HepG2 (cell line): Measurements from ENCODE around the gene GSAP. TPM values are rescaled to one million over a fixed set of nuclear protein-coding genes. Genes with fewer than 3 reads are reported as not detected.

ENCODE experiments used
- ATAC-seq: fragments of 200-7000 bp; cut with Tn5 transposase; 3 replicates; pipeline ENCODE4 v1.9.1; 2020; ENCODE audit warnings: mild to moderate bottlenecking, moderate library complexity
- BruUV-seq: library from RNA; stranded (reverse); fragments of 400-500 nt; replicated peaks from 2 replicates; lab custom pipeline; 2021; lab: Mats Ljungman, UMichigan
- CTCF ChIA-PET: fragments of 300-600 bp; formaldehyde crosslinking; extraction: SDS; loops from one replicate; lab custom pipeline; 2021; ENCODE audit warnings: low total read pairs, inconsistent platforms, low intra/inter-chr PET ratio; lab: Yijun Ruan, JAX
- POLR2A ChIA-PET: fragments of 350-600 bp; sonication (Branson Sonifier 250); formaldehyde crosslinking; loops from one replicate; lab custom pipeline; 2020; ENCODE audit warnings: antibody characterized with exemption, inconsistent platforms; lab: Yijun Ruan, JAX
- DNase-seq: peaks from one replicate; pipeline ENCODE4 v3.0.0-alpha.2; 2015; ENCODE audit warnings: low spot score
- FAIRE-seq: peaks from 3 replicates; lab custom pipeline; 2011; peaks lifted over from hg19 to GRCh38; lab: Jason Lieb, UNC
- H2AFZ ChIP-seq: one replicate; pipeline ENCODE4 v1.6.1; 2011; ENCODE audit warnings: low read length, inconsistent platforms
- H3K27ac ChIP-seq: fragments of 300-600 bp; 3 replicates; pipeline ENCODE4 v1.8.0; 2011; ENCODE audit warnings: mixed run types, mild to moderate bottlenecking, mixed read lengths, low read length, inconsistent platforms; ENCODE audit not compliant: insufficient read depth; ENCODE audit errors: extremely low read length
- H3K27me3 ChIP-seq, 2 experiments: fragments of 200-600 bp in 1 of 2; 2 replicates in 1 of 2; 3 replicates in 1 of 2; pipeline versions ENCODE4 v1.6.0 to v1.8.0; 2011; ENCODE audit warnings: low read length in 2 of 2, mild to moderate bottlenecking in 2 of 2, moderate library complexity in 2 of 2, inconsistent platforms in 1 of 2; ENCODE audit not compliant: insufficient read depth in 2 of 2, control insufficient read depth in 1 of 2
- H3K36me3 ChIP-seq, 2 experiments: fragments of 200-600 bp in 1 of 2; replicated peaks in 1 of 2; 2 replicates in 1 of 2; 3 replicates in 1 of 2; pipeline versions ENCODE4 v1.5.1 to v1.8.0; 2011; ENCODE audit warnings: low read length in 2 of 2, inconsistent platforms in 1 of 2; ENCODE audit not compliant: insufficient read depth in 2 of 2, control insufficient read depth in 1 of 2
- H3K4me1 ChIP-seq: 2 replicates; pipeline ENCODE4 v1.5.1; 2012; ENCODE audit warnings: low read length, inconsistent platforms; ENCODE audit not compliant: insufficient read depth
- H3K4me2 ChIP-seq: 2 replicates; pipeline ENCODE4 v1.6.0; 2011; ENCODE audit warnings: low read depth, low read length, inconsistent platforms
- H3K4me3 ChIP-seq, 3 experiments: fragments of 200-600 bp in 1 of 3; sonication (generic), shearing (Covaris generic) in 1 of 3; replicated peaks in 1 of 3; 2 replicates each; pipeline ENCODE4 v1.5.1; 2011 to 2016; ENCODE audit warnings: low read length in 3 of 3, inconsistent platforms in 2 of 3, low read depth in 2 of 3, mild to moderate bottlenecking in 2 of 3, control low read depth in 1 of 3, mixed read lengths in 1 of 3; ENCODE audit not compliant: insufficient read depth in 1 of 3
- H3K79me2 ChIP-seq: one replicate; pipeline ENCODE4 v1.6.1; 2011; ENCODE audit warnings: low read length, inconsistent platforms; ENCODE audit not compliant: insufficient read depth
- H3K9ac ChIP-seq: 2 replicates; pipeline ENCODE4 v1.6.0; 2011; ENCODE audit warnings: mild to moderate bottlenecking, low read depth, low read length, inconsistent platforms; ENCODE audit not compliant: insufficient read depth
- H3K9me3 ChIP-seq: 2 replicates; pipeline ENCODE4 v1.5.1; 2012; ENCODE audit warnings: mild to moderate bottlenecking, low read length
- H4K20me1 ChIP-seq: 2 replicates; pipeline ENCODE4 v1.6.0; 2011; ENCODE audit warnings: inconsistent platforms, mild to moderate bottlenecking, low read length, moderate library complexity; ENCODE audit not compliant: insufficient read depth
- BRCA1 ChIP-seq: sonication (generic); formaldehyde crosslinking; IDR thresholded peaks from 2 replicates; pipeline ENCODE4 v1.4.0; 2020; ENCODE audit warnings: missing genetic modification reagents
- CEBPB ChIP-seq: IDR thresholded peaks from 2 replicates; pipeline ENCODE4 v1.6.1; 2011; ENCODE audit warnings: low read depth, low read length, improper control_type of control experiment, borderline replicate concordance
- FOSL2 ChIP-seq: sonication (generic); formaldehyde crosslinking; IDR thresholded peaks from 2 replicates; pipeline ENCODE4 v1.4.0; 2020; ENCODE audit warnings: missing genetic modification reagents
- FOXA1 ChIP-seq, 2 experiments: fragments of 450-650 bp in 1 of 2; sonication (generic) in 1 of 2; formaldehyde crosslinking in 1 of 2; IDR thresholded peaks; 2 replicates each; pipeline versions ENCODE4 v1.4.0 to v1.6.1; 2016 to 2020; ENCODE audit warnings: missing genetic modification reagents in 1 of 2
- FOXA3 ChIP-seq: IDR thresholded peaks from 2 replicates; pipeline ENCODE4 v1.6.1; 2016; ENCODE audit warnings: missing genetic modification reagents, missing compliant biosample characterization
- FOXP1 ChIP-seq, 2 experiments: fragments of 450-650 bp in 1 of 2; IDR thresholded peaks; 2 replicates each; pipeline ENCODE4 v1.6.1; 2017 to 2018; ENCODE audit warnings: antibody characterized with exemption in 1 of 2
- PPARG ChIP-seq: conservative IDR thresholded peaks from 2 replicates; pipeline ENCODE4 v1.6.1; 2016; ENCODE audit warnings: missing biosample characterization, missing genetic modification reagents
- SALL1 ChIP-seq: sonication (generic); formaldehyde crosslinking; IDR thresholded peaks from 2 replicates; pipeline ENCODE4 v1.8.0; 2022; ENCODE audit warnings: mild to moderate bottlenecking, missing genetic modification reagents
- XRCC5 ChIP-seq: fragments of 200-400 bp; formaldehyde crosslinking; optimal IDR thresholded peaks from 2 replicates; pipeline ENCODE3; 2017; ENCODE audit warnings: mild to moderate bottlenecking, low read length
- ZNF709 ChIP-seq: sonication (generic); formaldehyde crosslinking; IDR thresholded peaks from 2 replicates; pipeline ENCODE4 v1.5.0; 2020; ENCODE audit warnings: mild to moderate bottlenecking, missing genetic modification reagents
- ZNF737 ChIP-seq: sonication (generic); formaldehyde crosslinking; IDR thresholded peaks from 2 replicates; pipeline ENCODE4 v1.5.0; 2020; ENCODE audit warnings: missing genetic modification reagents, mild to moderate bottlenecking, borderline replicate concordance
- WGBS: methylation state at CpG from one replicate; pipeline ENCODE4 v1.1.6; 2017; ENCODE audit warnings: low lambda C conversion rate; 5-methylcytosine and 5-hydroxymethylcytosine counted together
- in situ Hi-C: cut with HindIII; loops from 2 replicates; pipeline ENCODE4 v1.10.0; 2017; ENCODE audit warnings: low pct_unique_long_range_greater_than_20kb; ENCODE audit not compliant: extremely low pct_ligation_motif_present
- intact Hi-C: fragments of 100-400 bp; cut with micrococcal nuclease; formaldehyde crosslinking; loops from one replicate; pipeline ENCODE4 v1.10.0; 2022; ENCODE audit not compliant: unreplicated experiment
- polyA plus RNA-seq, 8 experiments: library from polyadenylated mRNA; depleted of rRNA in 3 of 8; stranded (reverse) in 7 of 8; unstranded in 1 of 8; fragments of >200 nt; fragmentation: Illumina TruSeq in 4 of 8; extraction: Trizol in 4 of 8; gene quantifications; 2 replicates each; pipeline versions ENCODE4 v1.2.1 to v1.2.3, GENCODE V29; 2011 to 2016; ENCODE audit warnings: low read depth in 4 of 8, missing spikeins in 1 of 8, mixed read lengths in 1 of 8; ENCODE audit not compliant: insufficient read depth in 1 of 8
- total RNA-seq, 5 experiments: library from RNA; depleted of rRNA; stranded (reverse); fragments of >200 nt; fragmentation: Illumina TruSeq; extraction: Trizol; gene quantifications; 2 replicates each; pipeline ENCODE4 v1.2.3, GENCODE V29; 2016; ENCODE audit warnings: low read depth in 1 of 5
- TF ChIP-seq, protein P1 (sequence below): sonication (generic); formaldehyde crosslinking; IDR thresholded peaks from 2 replicates; pipeline ENCODE4 v1.4.0; 2020; ENCODE audit warnings: missing genetic modification reagents
- TF ChIP-seq, protein P2 (sequence below): sonication (generic); formaldehyde crosslinking; conservative IDR thresholded peaks from 2 replicates; pipeline ENCODE4 v1.4.0; 2020; ENCODE audit warnings: missing genetic modification reagents
- TF ChIP-seq, protein P3 (sequence below): sonication (generic); formaldehyde crosslinking; IDR thresholded peaks from 2 replicates; pipeline ENCODE4 v1.4.0; 2020; ENCODE audit warnings: mild to moderate bottlenecking, missing genetic modification reagents

GSAP gene
- total and polyA plus RNA-seq, 2 of the 13 experiments (the other 11 are each of a cell fraction or from before 2014, with no cell fraction given) = 34.6 to 40.6 TPM

DNA sequence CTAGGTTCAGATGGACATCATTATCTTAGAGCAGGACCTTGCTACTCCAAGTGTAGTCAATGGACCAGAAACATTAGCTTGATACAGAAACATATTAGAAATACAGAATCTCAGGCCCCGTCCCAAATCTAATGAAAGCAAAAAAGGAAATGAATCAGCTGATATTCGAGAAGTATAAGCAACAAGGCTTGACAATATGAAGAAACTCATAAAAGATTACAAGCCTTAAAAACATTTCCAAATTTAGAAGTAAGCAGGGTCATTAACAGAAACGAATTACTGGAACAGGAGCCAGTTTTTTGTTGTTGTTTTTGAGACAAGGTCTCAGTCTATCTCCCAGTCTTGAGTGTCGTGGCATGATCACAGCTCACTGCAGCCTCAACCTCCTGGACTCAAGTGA is 40.5 kb upstream of the GSAP start (continued):
- TF ChIP-seq, protein P1, sequence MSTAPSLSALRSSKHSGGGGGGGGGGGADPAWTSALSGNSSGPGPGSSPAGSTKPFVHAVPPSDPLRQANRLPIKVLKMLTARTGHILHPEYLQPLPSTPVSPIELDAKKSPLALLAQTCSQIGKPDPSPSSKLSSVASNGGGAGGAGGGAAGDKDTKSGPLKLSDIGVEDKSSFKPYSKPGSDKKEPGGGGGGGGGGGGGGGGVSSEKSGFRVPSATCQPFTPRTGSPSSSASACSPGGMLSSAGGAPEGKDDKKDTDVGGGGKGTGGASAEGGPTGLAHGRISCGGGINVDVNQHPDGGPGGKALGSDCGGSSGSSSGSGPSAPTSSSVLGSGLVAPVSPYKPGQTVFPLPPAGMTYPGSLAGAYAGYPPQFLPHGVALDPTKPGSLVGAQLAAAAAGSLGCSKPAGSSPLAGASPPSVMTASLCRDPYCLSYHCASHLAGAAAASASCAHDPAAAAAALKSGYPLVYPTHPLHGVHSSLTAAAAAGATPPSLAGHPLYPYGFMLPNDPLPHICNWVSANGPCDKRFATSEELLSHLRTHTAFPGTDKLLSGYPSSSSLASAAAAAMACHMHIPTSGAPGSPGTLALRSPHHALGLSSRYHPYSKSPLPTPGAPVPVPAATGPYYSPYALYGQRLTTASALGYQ (CRISPR knock-in tag) = no peak
- TF ChIP-seq, protein P2, sequence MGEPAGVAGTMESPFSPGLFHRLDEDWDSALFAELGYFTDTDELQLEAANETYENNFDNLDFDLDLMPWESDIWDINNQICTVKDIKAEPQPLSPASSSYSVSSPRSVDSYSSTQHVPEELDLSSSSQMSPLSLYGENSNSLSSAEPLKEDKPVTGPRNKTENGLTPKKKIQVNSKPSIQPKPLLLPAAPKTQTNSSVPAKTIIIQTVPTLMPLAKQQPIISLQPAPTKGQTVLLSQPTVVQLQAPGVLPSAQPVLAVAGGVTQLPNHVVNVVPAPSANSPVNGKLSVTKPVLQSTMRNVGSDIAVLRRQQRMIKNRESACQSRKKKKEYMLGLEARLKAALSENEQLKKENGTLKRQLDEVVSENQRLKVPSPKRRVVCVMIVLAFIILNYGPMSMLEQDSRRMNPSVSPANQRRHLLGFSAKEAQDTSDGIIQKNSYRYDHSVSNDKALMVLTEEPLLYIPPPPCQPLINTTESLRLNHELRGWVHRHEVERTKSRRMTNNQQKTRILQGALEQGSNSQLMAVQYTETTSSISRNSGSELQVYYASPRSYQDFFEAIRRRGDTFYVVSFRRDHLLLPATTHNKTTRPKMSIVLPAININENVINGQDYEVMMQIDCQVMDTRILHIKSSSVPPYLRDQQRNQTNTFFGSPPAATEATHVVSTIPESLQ (CRISPR knock-in tag) = no peak
- TF ChIP-seq PPARG (no peak), FOXP1 (IDR thresholded peaks at IDR 0.05) (no peak), FOXP1 (CRISPR knock-in tag; IDR thresholded peaks at IDR 0.05) (no peak), ZNF737 (CRISPR knock-in tag) (no peak)

DNA sequence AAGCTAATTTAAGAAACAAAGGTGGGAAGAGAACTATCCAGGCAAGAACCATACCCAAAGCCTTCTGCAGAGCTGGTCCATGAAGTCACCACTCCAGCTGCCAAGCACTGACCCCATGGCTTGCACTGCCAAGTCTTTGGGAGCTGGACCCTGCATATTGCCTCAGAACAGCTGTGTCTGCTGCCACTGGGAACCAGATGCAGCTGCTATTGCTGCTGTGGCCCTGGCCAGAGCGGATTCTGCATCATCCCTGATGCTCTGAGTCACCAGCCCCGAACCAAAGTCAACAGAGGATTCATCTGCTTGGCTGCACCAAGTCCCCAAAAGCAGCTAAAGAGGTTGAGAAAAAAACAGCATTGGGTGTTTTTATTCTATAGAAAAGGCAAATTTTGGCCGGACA is 39.2 kb upstream of the GSAP start:
- no peak overlapping the region for H3K9ac ChIP-seq
- H3K4me1 ChIP-seq = peaks cover 71% of the 10 kb centered on the region
- no peaks in the 10 kb centered on the region for H3K79me2 ChIP-seq
- TF ChIP-seq CEBPB (peak; percentile 24; the same call in 1 of the 2 replicates), SALL1 (CRISPR knock-in tag) (0 out of 2 replicates have a peak, but pooled peaks have one; percentile 18), XRCC5 (peak; percentile 34), BRCA1 (CRISPR knock-in tag) (no peak), FOXA3 (0 out of 2 replicates have a peak, but pooled peaks have one; percentile 33), ZNF709 (CRISPR knock-in tag) (no peak), FOXA1 (IDR thresholded peaks at IDR 0.05) (no peak), FOXA1 (CRISPR knock-in tag; IDR thresholded peaks at IDR 0.05) (peak; percentile 65), FOSL2 (CRISPR knock-in tag) (peak; percentile 89)
- TF ChIP-seq, protein P3, sequence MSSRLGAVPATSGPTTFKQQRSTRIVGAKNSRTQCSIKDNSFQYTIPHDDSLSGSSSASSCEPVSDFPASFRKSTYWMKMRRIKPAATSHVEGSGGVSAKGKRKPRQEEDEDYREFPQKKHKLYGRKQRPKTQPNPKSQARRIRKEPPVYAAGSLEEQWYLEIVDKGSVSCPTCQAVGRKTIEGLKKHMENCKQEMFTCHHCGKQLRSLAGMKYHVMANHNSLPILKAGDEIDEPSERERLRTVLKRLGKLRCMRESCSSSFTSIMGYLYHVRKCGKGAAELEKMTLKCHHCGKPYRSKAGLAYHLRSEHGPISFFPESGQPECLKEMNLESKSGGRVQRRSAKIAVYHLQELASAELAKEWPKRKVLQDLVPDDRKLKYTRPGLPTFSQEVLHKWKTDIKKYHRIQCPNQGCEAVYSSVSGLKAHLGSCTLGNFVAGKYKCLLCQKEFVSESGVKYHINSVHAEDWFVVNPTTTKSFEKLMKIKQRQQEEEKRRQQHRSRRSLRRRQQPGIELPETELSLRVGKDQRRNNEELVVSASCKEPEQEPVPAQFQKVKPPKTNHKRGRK (CRISPR knock-in tag) = 0 out of 2 replicates have a peak, but pooled peaks have one; percentile 25
- TF ChIP-seq, all 625 proteins: peak for 7
- H3K9me3 ChIP-seq = no peaks in the 10 kb centered on the region
- 50% methylated on average over 3 of the region's 3 CpGs for WGBS
- intact Hi-C loops = no loop called here
- BruUV-seq = no TSS peak
- in situ Hi-C loops = loop anchor here (5.0 kb wide), 1 partner anchor 82 kb away; the partner anchor contains the start of gene PTPN12
- DNase-seq (peak; percentile 60), ATAC-seq (peak; percentile 55), FAIRE-seq (no peak)
- no peak overlapping the region for H3K4me3 ChIP-seq
- H2AFZ ChIP-seq = no peak overlapping the region
- no peak overlapping the region for H3K4me2 ChIP-seq
- no peaks in the 10 kb centered on the region for H4K20me1 ChIP-seq
- H3K27me3 ChIP-seq = no peaks in the 10 kb centered on the region
- CTCF ChIA-PET = no interaction called here
- POLR2A ChIA-PET = interaction anchor here (1.5 kb wide), 1 partner anchor 41 kb away, joined by 5 read pairs; no protein-coding TSS in a partner anchor
- H3K27ac ChIP-seq = no peak overlapping the region
- H3K36me3 ChIP-seq = no peaks in the 10 kb centered on the region
